Spleen (tissue), 11 donors: ENCODE measurements around the gene TBC1D13. TPM values are rescaled to one million over a fixed set of nuclear protein-coding genes. Genes with fewer than 3 reads are reported as not detected.
A peak's percentile ranks its signal among the peaks of the same experiment; 100 is the strongest.
"Not testable (repeated sequence)": the region's sequence is repeated elsewhere in the genome, so short reads cannot be mapped to it uniquely, and the experiment has no call there.

Experiments used
- DNase-seq: peaks from one replicate; pipeline ENCODE4 v3.0.0-alpha.2; 2020
- H3K27ac ChIP-seq, 8 donors: fragments of 200-600 bp; sonication (generic) in 7 of 8; 1 replicate in 4 of 8; 2 replicates in 4 of 8; pipeline versions ENCODE4 v1.5.0 to v1.8.0; 2016 to 2021; ENCODE audit warnings: inconsistent platforms in 4 of 8, mild to moderate bottlenecking in 4 of 8, moderate library complexity in 1 of 8
- H3K27me3 ChIP-seq, 7 donors: fragments of 200-600 bp; sonication (generic) in 6 of 7; replicated peaks in 1 of 7; 1 replicate in 4 of 7; 2 replicates in 3 of 7; pipeline versions ENCODE4 v1.5.0 to v1.8.0; 2016 to 2021; ENCODE audit warnings: inconsistent platforms in 3 of 7, mild to moderate bottlenecking in 1 of 7
- H3K36me3 ChIP-seq, 6 donors: fragments of 200-600 bp; sonication (generic) in 5 of 6; 1 replicate in 4 of 6; 2 replicates in 2 of 6; pipeline versions ENCODE4 v1.5.0 to v1.8.0; 2016 to 2021; ENCODE audit warnings: inconsistent platforms in 2 of 6
- H3K4me1 ChIP-seq, 6 donors: fragments of 200-600 bp; sonication (generic) in 5 of 6; 1 replicate in 3 of 6; 2 replicates in 3 of 6; pipeline versions ENCODE4 v1.5.0 to v1.8.0; 2016 to 2021; ENCODE audit warnings: inconsistent platforms in 3 of 6
- H3K4me3 ChIP-seq, 8 donors: fragments of 200-600 bp; sonication (generic) in 7 of 8; 1 replicate in 4 of 8; 2 replicates in 4 of 8; pipeline versions ENCODE4 v1.5.0 to v1.8.0; 2016 to 2021; ENCODE audit warnings: inconsistent platforms in 4 of 8, mild to moderate bottlenecking in 4 of 8, moderate library complexity in 2 of 8
- H3K9me3 ChIP-seq, 8 donors: fragments of 200-600 bp; sonication (generic) in 7 of 8; 1 replicate in 4 of 8; 2 replicates in 4 of 8; pipeline versions ENCODE4 v1.5.0 to v1.8.0; 2016 to 2021; ENCODE audit warnings: inconsistent platforms in 4 of 8
- POLR2A ChIP-seq, 3 donors: fragments of 450-650 bp; IDR thresholded peaks; one replicate each; pipeline ENCODE4 v1.5.1; 2017; ENCODE audit warnings: antibody characterized with exemption in 3 of 3, mild to moderate bottlenecking in 1 of 3
- POLR2AphosphoS5 ChIP-seq, 3 donors: sonication (generic); formaldehyde crosslinking; IDR thresholded peaks; one replicate each; pipeline ENCODE4 v1.5.1; 2017; ENCODE audit warnings: antibody characterized with exemption in 3 of 3
- WGBS, 5 donors: extraction: QIAGEN DNeasy Blood & Tissue Kit in 3 of 5; methylation state at CpG; one replicate each; pipeline versions ENCODE4 v1.1.5 to v1.1.7; 2013 to 2018; 5-methylcytosine and 5-hydroxymethylcytosine counted together
- intact Hi-C: fragments of 100-400 bp; cut with DNase I; formaldehyde crosslinking; loops from one replicate; pipeline ENCODE4 v1.15.0; 2023; ENCODE audit warnings: low total_unique reads
- polyA plus RNA-seq, 3 donors: library from polyadenylated mRNA; stranded (reverse); fragments of 200-250 nt; gene quantifications; one replicate each; pipeline ENCODE4 v1.2.1, GENCODE V29; 2013
- total RNA-seq, 7 donors: library from RNA; depleted of rRNA in 3 of 7; stranded (reverse); fragments of >200 nt in 3 of 7; fragmentation: NEBNext Ultra II Directional in 4 of 7; extraction: Animal tissue kit (Norgen Biotek cat#: 25700) in 4 of 7; gene quantifications; one replicate each; pipeline versions ENCODE4 v1.1.0 to v1.2.1, GENCODE V29; 2016 to 2021
- TF ChIP-seq, protein P1 (sequence below), 11 experiments: fragments of 200-600 bp in 7 of 11; fragments of 450-650 bp in 4 of 11; sonication (generic) in 4 of 11; IDR thresholded peaks in 8 of 11; conservative IDR thresholded peaks in 3 of 11; 1 replicate in 7 of 11; 2 replicates in 4 of 11; pipeline versions ENCODE4 v1.4.0 to v1.8.0; 2016 to 2021; ENCODE audit warnings: antibody characterized with exemption in 11 of 11, inconsistent platforms in 4 of 11, mild to moderate bottlenecking in 1 of 11
- donor health status: healthy with polysubstance abuse.
- donor health status: DM: no; HTN: no; CAD: no; lungs with moderate emphysema.
- donor health status: DM: no; HTN: no; CAD: no.
- donor health status: Bipolar disorder and iron deficiency.
- donor health status: healthy.
- donor health status: DM: no; HTN: no; CAD: no.
- donor health status: DM: yes; HTN: yes; CAD: no.

Gene TBC1D13
- total and polyA plus RNA-seq, 10 donors = 10.8 to 34.2 (median 23.9) TPM

DNA sequence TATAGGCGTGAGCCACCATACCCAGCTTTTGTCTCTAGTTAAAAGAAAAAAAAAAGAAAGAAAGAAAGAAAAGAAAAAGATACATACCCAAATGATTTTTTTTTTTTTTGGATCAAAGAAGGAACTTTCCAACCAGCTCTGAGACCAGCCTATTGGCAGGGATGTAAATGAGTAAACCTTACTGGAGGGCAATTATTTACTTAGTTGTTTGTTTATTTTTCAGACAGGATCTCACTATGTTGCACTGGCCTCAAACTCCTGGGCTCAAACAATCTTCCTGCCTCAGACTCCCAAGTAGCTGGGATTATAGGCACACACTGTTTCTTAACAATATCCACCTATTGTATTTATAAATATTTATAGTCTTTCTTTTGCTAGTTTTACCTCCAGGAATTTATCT, 53.5 kb downstream of the TBC1D13 start:
- H3K4me3 ChIP-seq = no peak overlapping the region
- TF ChIP-seq POLR2AphosphoS5 (IDR thresholded peaks at IDR 0.05) (no peak), POLR2A (IDR thresholded peaks at IDR 0.05) (no peak)
- TF ChIP-seq, protein P1, sequence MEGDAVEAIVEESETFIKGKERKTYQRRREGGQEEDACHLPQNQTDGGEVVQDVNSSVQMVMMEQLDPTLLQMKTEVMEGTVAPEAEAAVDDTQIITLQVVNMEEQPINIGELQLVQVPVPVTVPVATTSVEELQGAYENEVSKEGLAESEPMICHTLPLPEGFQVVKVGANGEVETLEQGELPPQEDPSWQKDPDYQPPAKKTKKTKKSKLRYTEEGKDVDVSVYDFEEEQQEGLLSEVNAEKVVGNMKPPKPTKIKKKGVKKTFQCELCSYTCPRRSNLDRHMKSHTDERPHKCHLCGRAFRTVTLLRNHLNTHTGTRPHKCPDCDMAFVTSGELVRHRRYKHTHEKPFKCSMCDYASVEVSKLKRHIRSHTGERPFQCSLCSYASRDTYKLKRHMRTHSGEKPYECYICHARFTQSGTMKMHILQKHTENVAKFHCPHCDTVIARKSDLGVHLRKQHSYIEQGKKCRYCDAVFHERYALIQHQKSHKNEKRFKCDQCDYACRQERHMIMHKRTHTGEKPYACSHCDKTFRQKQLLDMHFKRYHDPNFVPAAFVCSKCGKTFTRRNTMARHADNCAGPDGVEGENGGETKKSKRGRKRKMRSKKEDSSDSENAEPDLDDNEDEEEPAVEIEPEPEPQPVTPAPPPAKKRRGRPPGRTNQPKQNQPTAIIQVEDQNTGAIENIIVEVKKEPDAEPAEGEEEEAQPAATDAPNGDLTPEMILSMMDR (IDR thresholded peaks at IDR 0.05 in 8 of 11, conservative IDR thresholded peaks at IDR 0.05 in 3 of 11) = no peak
- peaks cover 0 to 56% (median 2%) of the 10 kb centered on the region in 6 donors for H3K36me3 ChIP-seq
- no peaks in the 10 kb centered on the region for H3K4me1 ChIP-seq
- H3K27me3 ChIP-seq = no peaks in the 10 kb centered on the region
- WGBS, 5 donors = 90 to 100% (median 97%) methylated on average over 1 of the region's 1 CpG
- intact Hi-C loops = no loop called here
- no peak overlapping the region for H3K27ac ChIP-seq
- H3K9me3 ChIP-seq = no peaks in the 10 kb centered on the region
- DNase-seq = no peak

DNA sequence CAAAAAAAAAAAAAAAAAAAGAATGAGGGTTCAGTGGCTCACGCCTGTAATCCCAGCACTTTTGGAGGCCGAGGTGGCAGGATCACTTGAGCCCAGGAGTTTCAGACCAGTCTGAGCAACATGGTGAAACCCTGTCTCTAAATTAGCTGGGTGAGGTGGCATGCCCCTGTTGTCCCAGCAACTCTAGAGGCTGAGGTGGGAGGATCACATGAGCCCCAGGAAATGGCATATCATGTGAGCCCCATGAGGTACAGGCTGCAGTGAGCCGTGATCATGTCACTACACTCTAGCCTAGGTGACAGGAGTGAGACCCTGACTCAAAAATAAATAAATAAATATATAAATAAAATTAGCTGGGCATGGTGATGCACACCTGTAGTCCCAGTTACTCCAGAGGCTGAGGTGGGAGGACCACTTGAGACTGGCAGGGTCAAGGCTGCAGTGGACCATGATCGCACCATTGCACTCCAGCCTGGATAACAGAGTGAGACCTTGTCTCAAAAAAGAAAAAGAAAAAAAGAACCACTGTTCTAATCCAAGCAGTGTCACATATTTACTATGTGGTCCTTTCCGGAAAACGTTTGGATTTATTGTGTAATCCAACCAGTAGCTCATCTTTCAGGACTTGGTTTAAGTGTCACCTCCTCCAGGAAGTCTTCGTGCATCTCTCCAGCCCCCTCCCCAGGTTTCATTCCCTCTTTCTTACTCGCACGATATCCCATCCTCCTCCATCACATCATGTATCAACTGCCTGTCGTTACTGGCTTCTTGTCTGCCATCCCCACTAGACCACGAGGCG, 54.8 kb downstream of the TBC1D13 start:
- no peaks in the 10 kb centered on the region for H3K9me3 ChIP-seq
- no peak overlapping the region for H3K27ac ChIP-seq
- intact Hi-C loops = no loop called here
- H3K4me3 ChIP-seq = no peak overlapping the region
- TF ChIP-seq, protein P1 (IDR thresholded peaks at IDR 0.05 in 8 of 11, conservative IDR thresholded peaks at IDR 0.05 in 3 of 11) = no peak
- TF ChIP-seq POLR2A (IDR thresholded peaks at IDR 0.05) = no peak
- H3K36me3 ChIP-seq = peaks cover 0 to 52% (median 0%) of the 10 kb centered on the region in 6 donors
- no peaks in the 10 kb centered on the region for H3K4me1 ChIP-seq
- peak; percentile 11 for DNase-seq
- WGBS, 5 donors = 87 to 95% (median 91%) methylated on average over 12 of the region's 12 CpGs
- H3K27me3 ChIP-seq = no peaks in the 10 kb centered on the region

DNA sequence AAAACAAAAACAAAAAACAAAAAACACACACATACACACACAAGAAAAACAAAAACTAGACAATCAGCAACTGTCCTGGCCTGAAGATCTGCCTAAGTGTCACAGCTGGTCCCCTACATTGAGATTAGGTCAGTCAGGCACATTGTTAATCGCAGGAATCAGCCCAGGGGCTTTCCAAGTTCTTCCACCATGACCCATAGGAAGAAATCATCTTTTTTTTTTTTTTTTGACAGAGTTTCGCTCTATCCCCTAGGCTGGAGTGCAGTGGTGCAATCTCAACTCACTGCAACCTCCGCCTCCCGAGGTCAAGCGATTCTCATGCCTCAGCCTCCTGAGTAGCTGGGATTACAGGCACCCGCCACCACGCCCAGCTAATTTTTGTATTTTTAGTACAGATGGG, 56.1 kb downstream of the TBC1D13 start:
- H3K27me3 ChIP-seq, intact Hi-C loops, H3K27ac ChIP-seq, H3K9me3 ChIP-seq, H3K4me3 ChIP-seq, H3K4me1 ChIP-seq, DNase-seq: not testable (repeated sequence)
- H3K36me3 ChIP-seq = peaks cover 0 to 43% (median 0%) of the 10 kb centered on the region in 6 donors
- 92 to 99% (median 92%) methylated on average over 7 of the region's 7 CpGs for WGBS, 5 donors

DNA sequence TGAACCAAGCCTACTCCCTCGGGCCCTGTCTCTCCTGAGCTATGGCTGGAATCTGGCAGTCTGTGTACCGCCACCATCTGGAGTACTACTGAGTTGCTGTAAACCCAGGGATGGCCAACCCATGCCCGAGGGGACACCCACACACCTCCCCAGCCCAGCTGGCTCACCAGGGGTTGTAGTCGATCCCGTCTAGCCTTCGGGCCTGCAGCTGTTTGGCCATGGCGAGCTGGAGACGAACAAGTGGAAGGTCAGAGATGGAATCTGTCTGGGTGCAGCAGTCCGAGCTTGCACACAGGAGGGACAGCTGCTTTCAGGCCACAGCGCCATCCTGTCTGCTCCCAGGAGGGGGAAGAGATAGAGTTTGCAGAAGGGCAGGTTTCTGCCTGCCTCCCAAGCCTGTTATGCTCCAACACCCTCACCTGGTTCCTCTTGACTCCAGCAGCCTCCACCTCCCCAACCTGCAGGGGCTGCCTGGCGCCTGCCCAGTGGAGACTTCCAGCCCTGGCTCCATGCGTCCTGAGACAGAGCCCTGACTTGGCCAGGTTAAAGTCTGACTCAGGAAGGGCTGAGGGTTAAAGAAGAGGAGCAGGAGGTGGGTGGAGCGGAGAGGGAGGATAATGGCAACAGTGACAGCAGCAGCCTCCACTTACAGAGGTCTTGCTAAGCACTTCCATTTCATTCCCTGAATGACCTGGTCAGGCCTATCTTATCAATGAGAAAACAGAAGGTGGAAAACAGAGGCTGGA, 58.3 kb downstream of the TBC1D13 start:
- H3K27ac ChIP-seq = no peak overlapping the region
- no peaks in the 10 kb centered on the region for H3K4me1 ChIP-seq
- 86 to 92% (median 87%) methylated on average over 8 to 13 of the region's 13 CpGs for WGBS, 5 donors
- peaks cover 0 to 14% (median 6%) of the 10 kb centered on the region in 8 donors for H3K9me3 ChIP-seq
- H3K27me3 ChIP-seq = no peaks in the 10 kb centered on the region
- H3K4me3 ChIP-seq = no peak overlapping the region
- intact Hi-C loops = no loop called here
- TF ChIP-seq POLR2AphosphoS5 (IDR thresholded peaks at IDR 0.05) (no peak), POLR2A (IDR thresholded peaks at IDR 0.05) (no peak)
- TF ChIP-seq, protein P1 (IDR thresholded peaks at IDR 0.05 in 8 of 11, conservative IDR thresholded peaks at IDR 0.05 in 3 of 11) = no peak
- H3K36me3 ChIP-seq = peaks cover 0 to 26% (median 0%) of the 10 kb centered on the region in 6 donors
- DNase-seq = peak; percentile 41
